Lower leg skin (tissue), 4 donors: ENCODE data around the gene MYDGF. TPM values are rescaled to one million over a fixed set of nuclear protein-coding genes. Genes with fewer than 3 reads are reported as not detected.

Experiments used
- DNase-seq, 2 donors: peaks; one replicate each; pipeline ENCODE4 v3.0.0-alpha.2; 2019; ENCODE audit warnings: low spot score in 2 of 2
- H3K4me3 ChIP-seq: fragments of 200-600 bp; sonication (generic); 2 replicates; pipeline ENCODE4 v1.5.1; 2017; ENCODE audit warnings: mild to moderate bottlenecking, low read depth; ENCODE audit not compliant: poor library complexity, severe bottlenecking
- POLR2A ChIP-seq, 2 donors: fragments of 450-650 bp; IDR thresholded peaks; one replicate each; pipeline ENCODE4 v1.6.1; 2016 to 2017; ENCODE audit warnings: antibody characterized with exemption in 2 of 2, mild to moderate bottlenecking in 1 of 2, moderate library complexity in 1 of 2
- whole genome bisulfite sequencing, 2 donors: methylation state at CpG; one replicate each; pipeline ENCODE4 v1.1.5; 2018; 5-methylcytosine and 5-hydroxymethylcytosine counted together
- intact Hi-C: fragments of 100-400 bp; cut with DNase I; formaldehyde crosslinking; loops from one replicate; pipeline ENCODE4 v1.15.0; 2023; ENCODE audit warnings: low total_unique reads
- total RNA-seq, 4 donors: library from RNA; depleted of rRNA; stranded (reverse); fragments of >200 nt; gene quantifications; one replicate each; pipeline ENCODE4 v1.1.0, GENCODE V29; 2016
- TF ChIP-seq, protein P1 (sequence below), 3 donors: fragments of 450-650 bp; IDR thresholded peaks; one replicate each; pipeline ENCODE4 v1.5.1; 2016; ENCODE audit warnings: antibody characterized with exemption in 3 of 3, mild to moderate bottlenecking in 3 of 3, moderate library complexity in 2 of 3

Gene MYDGF
- total RNA-seq, 4 donors from 2014 or later = 25.9 to 56.0 (median 29.6) TPM

DNA sequence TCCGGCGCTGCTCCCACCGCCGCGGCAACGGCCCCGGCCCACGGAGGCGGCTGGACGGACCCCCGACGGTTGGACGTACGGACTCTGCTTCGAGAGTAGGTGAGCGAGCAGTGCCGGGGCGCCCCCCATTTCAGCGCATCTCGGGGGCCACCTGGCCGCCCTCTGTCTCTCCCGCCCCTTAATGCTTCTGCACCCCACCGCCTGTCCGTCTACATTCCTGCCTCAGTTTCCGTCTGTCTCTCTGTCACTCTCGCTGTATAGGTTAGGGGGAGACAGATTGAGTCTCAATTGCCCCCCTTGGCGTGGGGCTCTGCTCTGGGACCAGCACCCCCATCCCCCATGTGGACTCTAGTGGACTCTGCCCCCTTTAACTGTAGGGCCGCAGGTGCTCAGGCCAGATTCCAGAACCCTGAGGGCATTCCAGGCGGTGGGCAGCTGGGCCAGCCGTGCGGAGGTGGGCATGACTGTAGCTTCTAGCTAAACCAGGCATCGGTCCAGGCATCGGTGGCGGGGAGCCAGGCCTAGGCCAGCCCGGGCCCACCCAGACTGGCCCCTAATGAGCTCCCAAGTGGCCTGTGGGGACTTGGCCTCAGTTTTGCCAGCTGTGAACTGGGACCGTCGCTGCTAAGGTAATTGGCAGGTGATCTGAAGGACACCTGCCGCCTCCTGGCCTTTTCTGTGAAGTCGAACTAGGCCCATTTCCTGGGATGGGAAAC lies 30.5 kb downstream of the MYDGF start:
- WGBS, 2 donors = 7 to 9% methylated on average over 28 to 29 of the region's 39 CpGs
- DNase-seq = peak in 1 of 2 donors; percentile 91
- peak overlapping the region; percentile 47 for H3K4me3 ChIP-seq
- intact Hi-C loops = loop anchor here (5.0 kb wide), 2 partner anchors 67 to 82 kb away; partner anchors contain the start of gene SEMA6B
- TF ChIP-seq, protein P1, sequence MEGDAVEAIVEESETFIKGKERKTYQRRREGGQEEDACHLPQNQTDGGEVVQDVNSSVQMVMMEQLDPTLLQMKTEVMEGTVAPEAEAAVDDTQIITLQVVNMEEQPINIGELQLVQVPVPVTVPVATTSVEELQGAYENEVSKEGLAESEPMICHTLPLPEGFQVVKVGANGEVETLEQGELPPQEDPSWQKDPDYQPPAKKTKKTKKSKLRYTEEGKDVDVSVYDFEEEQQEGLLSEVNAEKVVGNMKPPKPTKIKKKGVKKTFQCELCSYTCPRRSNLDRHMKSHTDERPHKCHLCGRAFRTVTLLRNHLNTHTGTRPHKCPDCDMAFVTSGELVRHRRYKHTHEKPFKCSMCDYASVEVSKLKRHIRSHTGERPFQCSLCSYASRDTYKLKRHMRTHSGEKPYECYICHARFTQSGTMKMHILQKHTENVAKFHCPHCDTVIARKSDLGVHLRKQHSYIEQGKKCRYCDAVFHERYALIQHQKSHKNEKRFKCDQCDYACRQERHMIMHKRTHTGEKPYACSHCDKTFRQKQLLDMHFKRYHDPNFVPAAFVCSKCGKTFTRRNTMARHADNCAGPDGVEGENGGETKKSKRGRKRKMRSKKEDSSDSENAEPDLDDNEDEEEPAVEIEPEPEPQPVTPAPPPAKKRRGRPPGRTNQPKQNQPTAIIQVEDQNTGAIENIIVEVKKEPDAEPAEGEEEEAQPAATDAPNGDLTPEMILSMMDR (IDR thresholded peaks at IDR 0.05) = no peak
- no peak for TF ChIP-seq POLR2A (IDR thresholded peaks at IDR 0.05)

DNA sequence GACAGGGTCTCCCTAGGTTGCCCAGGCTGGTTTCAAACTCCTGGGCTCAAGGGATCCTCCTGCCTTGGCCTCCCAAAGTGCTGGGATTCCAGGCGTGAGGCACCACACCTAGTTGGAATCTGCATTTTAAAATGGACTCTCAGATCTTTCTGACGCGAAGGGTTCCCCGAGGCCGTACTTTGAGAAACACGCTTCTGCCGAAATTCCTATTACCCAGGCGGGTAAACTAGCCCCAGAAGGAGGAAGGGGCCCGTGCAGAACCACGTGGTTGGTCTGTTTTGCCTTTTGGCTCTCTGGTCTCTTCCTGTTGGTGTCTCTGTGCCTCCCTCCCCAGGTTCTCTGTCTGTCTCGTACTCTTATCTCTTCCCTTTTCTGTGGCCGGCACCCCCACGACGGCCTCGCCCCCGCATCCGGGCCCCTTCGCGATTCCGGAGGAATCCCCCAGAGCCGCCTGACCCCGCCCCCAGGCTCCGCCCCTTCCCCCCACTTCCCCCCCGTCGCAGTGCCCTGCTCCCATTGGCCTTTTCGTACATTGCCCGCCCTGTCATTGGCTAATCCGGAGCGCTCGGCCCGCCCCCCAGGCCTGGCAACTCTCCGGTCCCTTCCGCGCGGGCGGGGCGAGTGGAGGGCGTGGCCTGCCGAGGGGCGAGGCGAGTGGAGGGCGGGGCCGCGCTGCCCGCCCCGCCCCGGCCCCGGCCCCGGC lies 31.2 kb downstream of the MYDGF start, which contains the start of gene TNFAIP8L1:
TNFAIP8L1 (plus strand) TSS at position 689 of the 703 bp plus-strand sequence. CDS start 12,354 bp downstream, outside the sequence.
- peak within 1 kb of the TSS; percentile 47 for H3K4me3 ChIP-seq
- intact Hi-C loops = loop anchor here (5.0 kb wide), 2 partner anchors 67 to 82 kb away; partner anchors contain the start of gene SEMA6B
- TF ChIP-seq, protein P1 (IDR thresholded peaks at IDR 0.05) = no peak
- TF ChIP-seq POLR2A (IDR thresholded peaks at IDR 0.05) = no peak
- DNase-seq = peak; percentile 94 to 99
- WGBS, 2 donors = 2 to 5% methylated on average over 24 to 37 of the region's 49 CpGs

DNA sequence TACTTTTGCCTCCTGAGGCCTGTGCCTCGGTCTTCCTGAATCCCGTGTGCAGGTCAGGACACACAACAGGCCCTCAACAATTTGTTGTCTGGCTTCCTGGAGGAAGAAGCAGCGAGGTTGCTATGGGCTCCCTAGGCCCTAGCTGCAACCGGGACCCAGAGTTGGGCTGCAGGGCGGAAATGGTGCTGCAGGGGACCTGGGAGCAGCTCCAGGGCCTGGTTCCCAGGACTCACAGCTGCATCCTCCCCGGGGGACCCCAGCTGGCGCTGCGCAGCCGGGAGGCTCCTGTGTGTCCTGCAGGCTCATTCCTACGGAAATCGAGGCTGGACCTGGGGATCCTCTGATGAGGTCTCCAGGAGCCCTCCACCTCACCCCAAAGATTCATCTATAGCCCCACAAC lies 31.8 kb downstream of the MYDGF start:
- WGBS, 2 donors = 64 to 79% methylated on average over 7 to 10 of the region's 11 CpGs
- DNase-seq = no peak
- H3K4me3 ChIP-seq = no peak overlapping the region
- intact Hi-C loops = loop anchor here (5.0 kb wide), 2 partner anchors 66 to 81 kb away; partner anchors contain the start of gene SEMA6B
- no peak for TF ChIP-seq POLR2A (IDR thresholded peaks at IDR 0.05)
- TF ChIP-seq, protein P1 (IDR thresholded peaks at IDR 0.05) = no peak

DNA sequence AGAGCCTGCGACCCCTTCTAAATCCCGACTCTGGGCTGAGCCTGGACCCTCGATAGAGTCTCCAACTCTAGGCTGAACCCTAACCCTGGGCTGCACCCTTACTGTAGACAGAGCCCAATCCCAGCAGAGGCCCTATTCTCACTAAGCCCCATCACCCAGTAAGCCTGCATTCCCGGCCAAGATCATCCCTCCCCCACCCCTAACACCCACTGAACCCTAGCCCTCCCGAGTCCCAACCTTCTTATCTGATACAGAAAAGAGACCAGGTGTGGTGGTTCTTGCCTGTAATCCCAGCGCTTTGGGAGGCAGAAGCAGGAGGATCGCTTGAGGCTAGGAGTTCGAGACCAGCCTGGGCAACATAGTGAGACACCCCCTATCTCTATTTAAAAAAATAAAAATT lies 33.4 kb downstream of the MYDGF start:
- TF ChIP-seq POLR2A (IDR thresholded peaks at IDR 0.05) = no peak
- TF ChIP-seq, protein P1 (IDR thresholded peaks at IDR 0.05) = no peak
- intact Hi-C loops = loop anchor here (5.0 kb wide), 2 partner anchors 64 to 79 kb away; partner anchors contain the start of gene SEMA6B
- DNase-seq = no peak
- no peak overlapping the region for H3K4me3 ChIP-seq
- 68 to 70% methylated on average over 8 of the region's 8 CpGs for WGBS, 2 donors

DNA sequence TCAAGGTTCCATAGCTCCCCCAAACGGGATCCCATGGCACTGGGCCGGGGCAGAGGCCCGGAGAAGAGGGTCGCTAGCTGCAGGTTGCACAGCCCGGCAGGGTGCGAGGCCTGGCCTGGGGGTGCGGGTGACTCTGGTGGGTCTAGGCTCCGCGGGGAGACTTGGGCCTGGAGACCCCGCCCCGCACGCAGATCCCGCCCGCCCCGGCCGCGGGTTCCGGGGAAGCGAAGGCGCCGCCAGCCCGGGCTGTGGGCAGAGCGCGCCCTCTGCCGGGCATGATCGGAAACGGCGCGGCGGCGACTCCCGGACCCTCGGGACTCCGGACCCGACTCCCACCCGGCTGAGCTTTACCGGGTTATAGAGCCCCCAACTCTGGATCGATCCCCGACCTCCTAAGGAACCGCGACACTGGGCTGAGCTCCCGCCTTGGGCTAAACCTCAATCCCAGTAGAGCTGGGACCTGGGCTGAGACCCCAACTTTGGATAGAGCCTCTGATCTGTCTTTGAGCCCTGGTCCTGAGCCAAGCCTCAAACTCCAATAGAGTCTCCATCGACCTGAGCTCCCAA lies 33.9 kb downstream of the MYDGF start:
- peak overlapping the region; percentile 24 for H3K4me3 ChIP-seq
- intact Hi-C loops = loop anchor here (5.0 kb wide), 2 partner anchors 64 to 79 kb away; partner anchors contain the start of gene SEMA6B
- DNase-seq = peak in 1 of 2 donors; percentile 91
- 0 to 5% methylated on average over 8 to 10 of the region's 43 CpGs for WGBS, 2 donors
- no peak for TF ChIP-seq POLR2A (IDR thresholded peaks at IDR 0.05)
- TF ChIP-seq, protein P1 (IDR thresholded peaks at IDR 0.05) = peak in 1 of 3 donors; percentile 16
